ENCODE measurements around the gene CARMIL3.
A peak's percentile ranks its signal among the peaks of the same experiment; 100 is the strongest.

DNA sequence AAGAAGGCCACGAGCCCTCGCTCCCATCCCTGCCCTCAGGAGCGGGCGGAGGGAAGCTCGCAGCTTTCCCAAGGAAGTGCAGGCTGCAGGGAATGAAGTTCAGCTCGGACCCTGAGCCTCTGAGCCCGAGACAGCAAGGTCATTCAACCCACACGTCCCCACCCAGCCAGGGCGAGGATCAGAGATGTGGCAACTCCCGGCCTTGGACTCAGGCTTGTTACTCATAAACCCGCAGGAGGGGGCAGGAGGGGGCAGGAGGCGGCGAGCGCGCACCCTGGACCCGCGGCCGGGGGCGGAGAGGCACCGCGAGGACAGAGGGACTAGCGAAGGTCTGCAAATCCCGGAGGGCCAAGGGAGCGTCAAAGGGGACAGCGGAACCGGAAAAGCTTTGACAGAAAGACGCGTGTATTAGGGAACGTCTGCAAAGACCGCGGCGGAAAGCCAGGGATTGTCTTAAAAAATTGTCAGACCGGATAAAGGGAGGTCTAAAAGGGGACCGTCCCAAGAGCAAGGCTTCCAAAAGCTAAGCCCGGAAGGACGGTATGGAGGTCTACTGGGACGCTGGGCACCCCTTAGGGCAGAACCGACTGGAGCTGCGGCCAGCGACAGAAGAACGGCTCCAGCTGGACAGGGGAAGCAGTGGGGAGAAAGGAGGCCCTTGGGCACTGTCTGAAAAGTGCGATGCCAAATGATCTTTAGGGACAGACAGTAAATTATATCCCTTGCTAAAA lies 62.2 kb downstream of the CARMIL3 start:
- peak; percentile 85 for TF ChIP-seq POLR2A (IDR thresholded peaks at IDR 0.05; ENCODE audit: low read depth, low read length)
- peak; percentile 7; the same call in 1 of the 2 replicates for TF ChIP-seq TAF1 (IDR thresholded peaks at IDR 0.05; ENCODE audit: borderline replicate concordance, low read depth, low read length)
